IPS-20b (cell line): ENCODE results near the gene RHOH.
A peak's percentile ranks its signal among the peaks of the same experiment; 100 is the strongest.

ENCODE experiments used
- H3K27ac ChIP-seq: one replicate; pipeline ENCODE4 v1.5.1; 2013; ENCODE audit warnings: low read length
- H3K27me3 ChIP-seq: 2 replicates; pipeline ENCODE4 v1.6.1; 2013; ENCODE audit warnings: mild to moderate bottlenecking, low read length, inconsistent platforms; ENCODE audit not compliant: insufficient read depth
- H3K36me3 ChIP-seq: 2 replicates; pipeline ENCODE4 v1.6.1; 2013; ENCODE audit warnings: low read depth, mild to moderate bottlenecking, inconsistent platforms, low read length, moderate library complexity; ENCODE audit not compliant: insufficient read depth
- H3K4me1 ChIP-seq: 2 replicates; pipeline ENCODE4 v1.6.1; 2013; ENCODE audit warnings: mild to moderate bottlenecking, control low read depth, inconsistent platforms, low read length, moderate library complexity; ENCODE audit not compliant: insufficient read depth
- H3K4me3 ChIP-seq: 2 replicates; pipeline ENCODE4 v1.5.1; 2013; ENCODE audit warnings: mild to moderate bottlenecking, low read length, inconsistent platforms
- H3K9ac ChIP-seq: 2 replicates; pipeline ENCODE4 v1.6.1; 2013; ENCODE audit warnings: low read depth, mild to moderate bottlenecking, inconsistent platforms, low read length, moderate library complexity
- H3K9me3 ChIP-seq: 2 replicates; pipeline ENCODE4 v1.6.1; 2013; ENCODE audit warnings: mild to moderate bottlenecking, low read depth, low read length, inconsistent platforms; ENCODE audit not compliant: insufficient read depth

Gene RHOH

GRCh38 chr4:40190019-40190418 lies 6.8 kb upstream of the RHOH start:
- Histone ChIP-seq H3K9me3 (no peaks in the 10 kb centered on the region), H3K27me3 (no peaks in the 10 kb centered on the region), H3K9ac (no peak overlapping the region), H3K36me3 (no peaks in the 10 kb centered on the region), H3K4me3 (no peak overlapping the region), H3K27ac (no peak overlapping the region), H3K4me1 (peaks cover 29% of the 10 kb centered on the region; the same call in 1 of the 2 replicates)

DNA sequence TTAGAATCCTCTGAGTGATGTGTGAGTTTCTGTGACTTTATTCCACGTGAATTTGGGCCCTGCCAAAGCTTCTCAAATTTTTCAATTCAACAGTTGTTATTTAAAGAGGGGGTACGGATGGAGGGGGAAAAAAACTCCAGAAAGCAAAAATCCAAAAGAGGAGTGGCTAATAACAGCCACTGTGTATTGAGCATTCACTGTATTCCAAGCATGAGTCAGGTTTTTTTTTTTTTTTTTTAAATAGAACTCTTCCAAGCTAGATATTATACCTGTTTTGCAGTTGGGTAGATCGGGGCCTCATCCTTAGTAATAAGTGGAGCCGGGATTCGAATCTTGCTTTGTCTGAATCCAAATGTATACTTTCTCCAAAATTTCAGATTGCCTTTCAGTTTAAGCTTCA lies 6.4 kb upstream of the RHOH start:
- Histone ChIP-seq H3K27me3 (no peaks in the 10 kb centered on the region), H3K9me3 (no peaks in the 10 kb centered on the region), H3K27ac (no peak overlapping the region), H3K4me1 (peaks cover 29% of the 10 kb centered on the region; the same call in 1 of the 2 replicates), H3K4me3 (no peak overlapping the region), H3K36me3 (no peaks in the 10 kb centered on the region), H3K9ac (peak overlapping the region; percentile 46; the same call in 1 of the 2 replicates)

DNA sequence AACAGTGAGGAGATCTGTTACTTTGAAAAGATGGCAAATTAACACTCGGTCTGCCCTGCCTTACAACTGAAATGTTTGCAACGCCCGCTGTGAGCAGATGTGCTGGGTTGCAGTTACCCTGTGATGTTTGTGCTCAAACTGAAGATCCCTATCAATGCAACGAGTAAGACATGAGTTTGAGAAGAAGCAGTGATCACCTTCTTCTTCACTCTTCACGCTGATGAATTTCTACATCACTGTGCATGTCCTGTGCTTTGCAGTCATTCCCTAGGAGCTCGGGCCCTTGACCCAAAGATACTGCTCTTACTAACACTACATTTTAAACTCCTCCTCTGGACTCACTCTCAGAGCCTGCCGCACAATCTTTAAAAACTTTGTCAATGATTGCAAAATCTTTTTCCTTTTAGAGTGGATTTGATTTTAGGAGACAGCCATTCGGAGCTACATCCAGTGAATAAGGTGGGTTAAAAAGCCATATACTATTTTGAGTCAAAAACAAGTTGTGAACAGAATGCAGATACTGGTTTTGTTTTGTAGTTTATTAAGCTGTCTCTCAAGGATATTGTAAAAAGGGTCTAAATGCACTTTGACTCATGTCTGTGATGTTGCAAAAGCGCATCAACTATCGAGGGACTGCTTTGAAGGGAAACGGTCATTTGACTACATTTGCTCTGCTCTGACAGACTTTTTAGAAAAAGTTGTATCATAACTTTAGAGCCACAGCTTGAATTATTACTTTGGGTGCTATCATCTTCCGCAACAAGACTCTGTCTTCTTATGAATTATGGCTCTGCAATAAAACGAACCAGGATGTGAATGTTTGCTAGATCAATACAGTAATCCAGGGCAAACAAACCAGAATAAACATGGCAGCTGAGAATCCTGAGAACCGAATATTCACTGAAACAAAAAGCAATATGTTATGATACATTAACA lies 5.7 kb upstream of the RHOH start:
- H3K27ac ChIP-seq: no peak overlapping the region
- no peak overlapping the region for H3K4me3 ChIP-seq
- no peaks in the 10 kb centered on the region for H3K36me3 ChIP-seq
- H3K9ac ChIP-seq: peak overlapping the region; percentile 46; the same call in 1 of the 2 replicates
- no peaks in the 10 kb centered on the region for H3K27me3 ChIP-seq
- H3K4me1 ChIP-seq: peaks cover 28% of the 10 kb centered on the region; the same call in 1 of the 2 replicates
- H3K9me3 ChIP-seq: no peaks in the 10 kb centered on the region

- Histone ChIP-seq H3K27me3 (no peaks in the 10 kb centered on the region), H3K9me3 (no peaks in the 10 kb centered on the region), H3K27ac (no peak overlapping the region), H3K4me3 (no peak overlapping the region), H3K36me3 (no peaks in the 10 kb centered on the region), H3K9ac (no peak overlapping the region; the same call in 1 of the 2 replicates), H3K4me1 (peaks cover 36% of the 10 kb centered on the region; the same call in 1 of the 2 replicates)
Measured at GRCh38 chr4:40192114-40193015, 4.5 kb upstream of the RHOH start.

- Histone ChIP-seq H3K36me3 (no peaks in the 10 kb centered on the region), H3K4me3 (no peak overlapping the region), H3K27me3 (no peaks in the 10 kb centered on the region), H3K9ac (no peak overlapping the region; the same call in 1 of the 2 replicates), H3K4me1 (peaks cover 43% of the 10 kb centered on the region; the same call in 1 of the 2 replicates), H3K27ac (no peak overlapping the region), H3K9me3 (no peaks in the 10 kb centered on the region)
Measured at GRCh38 chr4:40193016-40193571, 3.7 kb upstream of the RHOH start.

DNA sequence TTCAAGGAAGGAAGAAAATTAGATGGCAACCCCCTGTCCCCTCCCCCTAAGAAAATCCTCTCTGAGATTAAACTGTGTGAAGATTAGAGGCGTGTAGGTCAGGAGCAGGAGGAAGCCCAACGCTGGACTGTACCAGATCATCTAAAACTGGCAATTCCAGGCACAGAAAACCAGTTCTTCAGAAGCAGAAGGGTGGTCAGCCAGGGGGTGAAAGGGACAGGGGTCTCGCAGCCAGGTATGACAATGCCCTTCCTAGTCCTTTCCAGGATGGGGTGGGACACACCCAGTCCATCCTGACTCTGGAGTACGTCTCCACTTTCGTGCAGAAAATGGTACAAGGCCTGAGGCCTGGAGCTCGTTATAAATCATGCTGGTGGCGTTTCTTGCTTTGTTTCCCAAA lies 3.3 kb upstream of the RHOH start:
- H3K27ac ChIP-seq: no peak overlapping the region
- H3K9ac ChIP-seq: no peak overlapping the region
- no peaks in the 10 kb centered on the region for H3K9me3 ChIP-seq
- H3K36me3 ChIP-seq: no peaks in the 10 kb centered on the region
- no peaks in the 10 kb centered on the region for H3K27me3 ChIP-seq
- H3K4me1 ChIP-seq: peaks cover 44% of the 10 kb centered on the region; the same call in 1 of the 2 replicates
- H3K4me3 ChIP-seq: no peak overlapping the region

GRCh38 chr4:40194602-40195161 lies 2.1 kb upstream of the RHOH start:
- no peak overlapping the region for H3K27ac ChIP-seq
- no peaks in the 10 kb centered on the region for H3K9me3 ChIP-seq
- H3K27me3 ChIP-seq: no peaks in the 10 kb centered on the region
- H3K36me3 ChIP-seq: no peaks in the 10 kb centered on the region
- H3K4me3 ChIP-seq: no peak overlapping the region
- H3K4me1 ChIP-seq: peaks cover 53% of the 10 kb centered on the region; the same call in 1 of the 2 replicates
- H3K9ac ChIP-seq: no peak overlapping the region

DNA sequence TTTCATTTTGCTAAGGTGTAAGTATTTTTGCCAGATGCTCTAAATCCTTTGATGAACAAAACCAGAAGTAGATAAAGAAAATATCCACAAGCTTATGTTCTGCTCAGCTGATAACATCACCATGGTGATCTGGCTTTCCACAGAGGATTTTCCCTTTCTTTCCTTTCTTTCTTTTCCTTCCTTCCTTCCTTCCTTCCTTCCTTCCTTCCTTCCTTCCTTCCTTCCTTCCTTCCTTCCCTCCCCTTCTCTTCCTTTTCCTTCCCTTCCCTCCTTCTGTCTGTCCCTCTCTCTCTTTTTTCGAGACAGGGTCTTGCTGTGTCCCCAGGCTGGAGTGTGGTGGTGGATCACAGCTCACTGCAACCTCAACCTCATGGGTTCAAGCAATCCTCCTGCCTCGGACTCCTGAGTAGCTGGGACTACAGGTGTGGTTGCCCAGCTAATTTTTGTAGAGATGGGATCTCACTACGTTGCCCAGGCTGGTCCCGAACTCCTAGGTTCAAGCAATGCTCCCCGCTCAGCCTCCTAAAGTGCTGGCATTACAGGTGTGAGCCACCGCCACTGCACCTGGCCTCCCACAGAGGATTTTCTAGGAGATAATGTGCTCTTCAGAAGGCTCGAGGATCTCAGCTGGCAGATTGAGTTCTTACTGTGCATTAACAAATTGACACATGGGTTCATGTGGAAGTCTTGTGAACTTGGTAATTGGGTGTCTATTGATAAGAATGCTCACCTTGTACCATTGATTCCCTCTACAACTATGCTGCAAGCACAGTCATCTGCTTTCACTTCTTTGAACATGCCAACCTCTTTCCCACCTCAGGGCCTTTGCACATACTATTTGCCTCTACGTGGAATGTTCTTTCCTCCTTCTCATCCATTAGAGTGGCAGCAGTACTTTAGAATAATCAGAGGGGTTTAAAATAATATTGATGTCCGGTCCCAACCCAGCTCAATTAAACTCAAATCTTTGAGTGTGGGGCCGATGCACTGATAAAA lies 1.4 kb upstream of the RHOH start:
- peak overlapping the region; percentile 80; the same call in 1 of the 2 replicates for H3K9ac ChIP-seq
- H3K9me3 ChIP-seq: no peaks in the 10 kb centered on the region
- peaks cover 59% of the 10 kb centered on the region; the same call in 1 of the 2 replicates for H3K4me1 ChIP-seq
- H3K27ac ChIP-seq: peak overlapping the region; percentile 70
- H3K36me3 ChIP-seq: no peaks in the 10 kb centered on the region
- H3K4me3 ChIP-seq: peak overlapping the region; percentile 68; the same call in 1 of the 2 replicates
- no peaks in the 10 kb centered on the region for H3K27me3 ChIP-seq

- Histone ChIP-seq H3K9ac (peak overlapping the region; percentile 80; the same call in 1 of the 2 replicates), H3K27ac (peak overlapping the region; percentile 70), H3K36me3 (no peaks in the 10 kb centered on the region), H3K4me3 (peak overlapping the region; percentile 68; the same call in 1 of the 2 replicates), H3K27me3 (no peaks in the 10 kb centered on the region), H3K4me1 (peaks cover 54% of the 10 kb centered on the region; the same call in 1 of the 2 replicates), H3K9me3 (no peaks in the 10 kb centered on the region)
Measured at GRCh38 chr4:40196272-40196671, 559 bp upstream of the RHOH start.
